GM12878 (cell line): ENCODE measurements around the gene FLACC1. TPM values are rescaled to one million over a fixed set of nuclear protein-coding genes. Genes with fewer than 3 reads are reported as not detected.

ENCODE experiments used
- ATAC-seq: fragments of 200-7000 bp; cut with Tn5 transposase; 3 replicates; pipeline ENCODE4 v1.9.1; 2020; ENCODE audit warnings: mild to moderate bottlenecking, moderate library complexity
- BruUV-seq: library from RNA; stranded (reverse); fragments of 400-500 nt; replicated peaks from 2 replicates; lab custom pipeline; 2021; lab: Mats Ljungman, UMichigan
- CTCF ChIA-PET: fragments of 300-600 bp; sonication (Branson Sonifier 250); formaldehyde crosslinking; extraction: SDS; loops from one replicate; lab custom pipeline; 2021; ENCODE audit warnings: inconsistent platforms; lab: Yijun Ruan, JAX
- POLR2A ChIA-PET: fragments of 350-600 bp; formaldehyde crosslinking; extraction: SDS; loops from one replicate; lab custom pipeline; 2021; ENCODE audit warnings: inconsistent platforms; lab: Charles Lee
- RAD21 ChIA-PET: fragments of 300-600 bp; sonication (Branson Sonifier 250); formaldehyde crosslinking; loops from one replicate; lab custom pipeline; 2023; ENCODE audit warnings: antibody characterized with exemption; ENCODE audit not compliant: unreplicated experiment; lab: Charles Lee
- SMC1A ChIA-PET: fragments of 300-600 bp; sonication (Branson Sonifier 250); formaldehyde crosslinking; loops from one replicate; lab custom pipeline; 2023; ENCODE audit not compliant: unreplicated experiment, uncharacterized antibody; lab: Charles Lee
- DNase-seq: peaks from one replicate; pipeline ENCODE4 v3.0.0-alpha.2; 2011; ENCODE audit warnings: low read depth, low spot score
- FAIRE-seq: peaks from 3 replicates; lab custom pipeline; 2011; peaks lifted over from hg19 to GRCh38; lab: Jason Lieb, UNC
- H2AFZ ChIP-seq: 2 replicates; pipeline ENCODE4 v1.6.0; 2011; ENCODE audit warnings: low read depth, low read length, control low read depth; ENCODE audit not compliant: control insufficient read depth
- H3K27ac ChIP-seq: 2 replicates; pipeline ENCODE4 v1.5.1; 2011; ENCODE audit warnings: control low read depth; ENCODE audit not compliant: control insufficient read depth, insufficient read depth
- H3K27me3 ChIP-seq, 2 experiments: replicated peaks in 1 of 2; 2 replicates each; pipeline versions ENCODE4 v1.6.0 to v1.6.1; 2011; ENCODE audit warnings: low read length in 1 of 2; ENCODE audit not compliant: control insufficient read depth in 2 of 2, insufficient read depth in 2 of 2
- H3K36me3 ChIP-seq, 2 experiments: 2 replicates each; pipeline ENCODE4 v1.5.1; 2011; ENCODE audit warnings: low read length in 1 of 2; ENCODE audit not compliant: control insufficient read depth in 2 of 2, insufficient read depth in 2 of 2
- H3K4me1 ChIP-seq: 2 replicates; pipeline ENCODE4 v1.6.1; 2011; ENCODE audit warnings: mild to moderate bottlenecking, low read length, moderate library complexity, mixed read lengths; ENCODE audit not compliant: control insufficient read depth, insufficient read depth
- H3K4me2 ChIP-seq: 2 replicates; pipeline ENCODE4 v1.6.0; 2011; ENCODE audit warnings: control low read depth; ENCODE audit not compliant: control insufficient read depth, insufficient read depth
- H3K4me3 ChIP-seq: fragments of 200-600 bp; sonication (generic); 2 replicates; pipeline ENCODE4 v1.5.1; 2016
- H3K79me2 ChIP-seq: 2 replicates; pipeline ENCODE4 v1.6.0; 2011; ENCODE audit warnings: low read length; ENCODE audit not compliant: control insufficient read depth, insufficient read depth
- H3K9ac ChIP-seq: 2 replicates; pipeline ENCODE4 v1.8.0; 2011; ENCODE audit warnings: low read length, control low read depth, mixed read lengths; ENCODE audit not compliant: control insufficient read depth, insufficient read depth
- H3K9me3 ChIP-seq: replicated peaks from 3 replicates; pipeline ENCODE4 v1.5.1; 2011; ENCODE audit warnings: mild to moderate bottlenecking, low read length; ENCODE audit not compliant: control insufficient read depth, insufficient read depth
- H4K20me1 ChIP-seq: 2 replicates; pipeline ENCODE4 v1.6.0; 2011; ENCODE audit not compliant: control insufficient read depth, insufficient read depth
- BCL3 ChIP-seq: IDR thresholded peaks from 2 replicates; pipeline ENCODE4 v1.6.1; 2011; ENCODE audit warnings: borderline replicate concordance, low read depth, mild to moderate bottlenecking, moderate library complexity, low read length; ENCODE audit not compliant: insufficient read depth, poor library complexity, severe bottlenecking
- BHLHE40 ChIP-seq, 2 experiments: fragments of 450-650 bp in 1 of 2; IDR thresholded peaks; 2 replicates each; pipeline ENCODE4 v1.6.1; 2011 to 2017; ENCODE audit warnings: low read depth in 2 of 2, borderline replicate concordance in 1 of 2, improper control_type of control experiment in 1 of 2, low read length in 1 of 2, mild to moderate bottlenecking in 1 of 2
- CHD1 ChIP-seq: IDR thresholded peaks from 2 replicates; pipeline ENCODE4 v1.6.1; 2012; ENCODE audit warnings: low read depth, low read length, improper control_type of control experiment
- CREM ChIP-seq: IDR thresholded peaks from 2 replicates; pipeline ENCODE4 v1.6.1; 2014; ENCODE audit warnings: antibody characterized with exemption, low read depth
- CTCF ChIP-seq, 3 experiments: IDR thresholded peaks in 2 of 3; conservative IDR thresholded peaks in 1 of 3; 2 replicates each; pipeline ENCODE4 v1.5.1; 2011; ENCODE audit warnings: low read depth in 3 of 3, low read length in 3 of 3, mild to moderate bottlenecking in 3 of 3, control low read depth in 2 of 3, moderate library complexity in 2 of 3, inconsistent platforms in 1 of 3, mixed read lengths in 1 of 3; ENCODE audit not compliant: control insufficient read depth in 2 of 3, insufficient read depth in 1 of 3; ENCODE audit errors: extremely low read depth in 1 of 3
- EP300 ChIP-seq, 2 experiments: fragments of 150-350 bp in 1 of 2; IDR thresholded peaks; 2 replicates each; pipeline ENCODE4 v1.6.1; 2011 to 2012; ENCODE audit warnings: low read depth in 2 of 2, low read length in 2 of 2, borderline replicate concordance in 1 of 2, improper control_type of control experiment in 1 of 2, inconsistent platforms in 1 of 2; ENCODE audit not compliant: control insufficient read depth in 1 of 2
- LARP7 ChIP-seq: fragments of 450-650 bp; IDR thresholded peaks from 2 replicates; pipeline ENCODE4 v1.6.1; 2017; ENCODE audit warnings: mild to moderate bottlenecking
- NFYA ChIP-seq: IDR thresholded peaks from 2 replicates; pipeline ENCODE4 v1.6.1; 2011; ENCODE audit warnings: low read depth, mild to moderate bottlenecking, low read length, improper control_type of control experiment, borderline replicate concordance
- NFYB ChIP-seq: IDR thresholded peaks from 2 replicates; pipeline ENCODE4 v1.6.1; 2011; ENCODE audit warnings: low read depth, mild to moderate bottlenecking, low read length, improper control_type of control experiment, moderate library complexity; ENCODE audit not compliant: insufficient read depth
- NR2C1 ChIP-seq: fragments of 450-650 bp; IDR thresholded peaks from 2 replicates; pipeline ENCODE4 v1.6.1; 2017; ENCODE audit warnings: antibody characterized with exemption, mild to moderate bottlenecking, moderate library complexity
- POLR2A ChIP-seq: IDR thresholded peaks from 2 replicates; pipeline ENCODE4 v1.6.1; 2011; ENCODE audit warnings: low read depth, mild to moderate bottlenecking, low read length
- RB1 ChIP-seq: fragments of 450-650 bp; formaldehyde crosslinking; IDR thresholded peaks from 2 replicates; pipeline ENCODE4 v1.6.1; 2017; ENCODE audit warnings: mild to moderate bottlenecking, borderline replicate concordance
- SIX5 ChIP-seq: IDR thresholded peaks from 2 replicates; pipeline ENCODE4 v1.6.1; 2011; ENCODE audit warnings: mild to moderate bottlenecking, low read depth, low read length, moderate library complexity; ENCODE audit not compliant: severe bottlenecking
- SMAD1 ChIP-seq: fragments of 450-650 bp; IDR thresholded peaks from 2 replicates; pipeline ENCODE4 v1.6.1; 2018; ENCODE audit warnings: mild to moderate bottlenecking, low read depth; ENCODE audit not compliant: partially characterized antibody
- SPI1 ChIP-seq: IDR thresholded peaks from 2 replicates; pipeline ENCODE4 v1.6.1; 2011; ENCODE audit warnings: low read depth, mild to moderate bottlenecking, low read length, moderate library complexity, borderline replicate concordance; ENCODE audit not compliant: insufficient read depth
- WGBS: methylation state at CpG from one replicate; pipeline ENCODE4 v1.1.6; 2016; ENCODE audit warnings: low lambda C conversion rate; ENCODE audit not compliant: insufficient replicate concordance, insufficient coverage; ENCODE audit errors: missing lambda C conversion rate; 5-methylcytosine and 5-hydroxymethylcytosine counted together
- in situ Hi-C: fragments of 300-500 bp; cut with MboI; formaldehyde crosslinking; loops from 9 replicates; pipeline ENCODE4 v1.14.3; 2018; ENCODE audit warnings: mixed read lengths
- intact Hi-C: fragments of 100-400 bp; cut with micrococcal nuclease; formaldehyde crosslinking; loops from one replicate; pipeline ENCODE4 v1.14.2; 2022; ENCODE audit not compliant: unreplicated experiment
- polyA plus RNA-seq, 11 experiments: library from polyadenylated mRNA; depleted of rRNA in 4 of 11; unstranded in 6 of 11; stranded (reverse) in 5 of 11; fragments of >200 nt; fragmentation: Nextera tagmentation in 4 of 11; fragmentation: Illumina TruSeq in 1 of 11; extraction: Ambion mirVana in 4 of 11; extraction: Trizol in 1 of 11; gene quantifications; 1 replicate in 1 of 11; 2 replicates in 10 of 11; pipeline versions ENCODE4 v1.2.1 to v1.2.3, GENCODE V29; 2011 to 2016; ENCODE audit warnings: inconsistent platforms in 2 of 11, missing spikeins in 2 of 11, low read depth in 1 of 11
- total RNA-seq, 4 experiments: library from RNA; depleted of rRNA in 3 of 4; stranded (reverse); fragments of >200 nt in 3 of 4; fragmentation: Illumina TruSeq in 1 of 4; extraction: Trizol in 1 of 4; gene quantifications; 2 replicates each; pipeline versions ENCODE4 v1.2.1 to v1.2.3, GENCODE V29; 2013 to 2021
- TF ChIP-seq, protein P1 (sequence below): fragments of 450-650 bp; IDR thresholded peaks from 2 replicates; pipeline ENCODE4 v1.6.1; 2014; ENCODE audit warnings: mild to moderate bottlenecking

Gene FLACC1
- total and polyA plus RNA-seq, 10 of the 15 experiments (the other 5 are each of a cell fraction or from before 2014, with no cell fraction given): 0.08 to 0.54 (median 0.30) TPM; not detected in 2

DNA sequence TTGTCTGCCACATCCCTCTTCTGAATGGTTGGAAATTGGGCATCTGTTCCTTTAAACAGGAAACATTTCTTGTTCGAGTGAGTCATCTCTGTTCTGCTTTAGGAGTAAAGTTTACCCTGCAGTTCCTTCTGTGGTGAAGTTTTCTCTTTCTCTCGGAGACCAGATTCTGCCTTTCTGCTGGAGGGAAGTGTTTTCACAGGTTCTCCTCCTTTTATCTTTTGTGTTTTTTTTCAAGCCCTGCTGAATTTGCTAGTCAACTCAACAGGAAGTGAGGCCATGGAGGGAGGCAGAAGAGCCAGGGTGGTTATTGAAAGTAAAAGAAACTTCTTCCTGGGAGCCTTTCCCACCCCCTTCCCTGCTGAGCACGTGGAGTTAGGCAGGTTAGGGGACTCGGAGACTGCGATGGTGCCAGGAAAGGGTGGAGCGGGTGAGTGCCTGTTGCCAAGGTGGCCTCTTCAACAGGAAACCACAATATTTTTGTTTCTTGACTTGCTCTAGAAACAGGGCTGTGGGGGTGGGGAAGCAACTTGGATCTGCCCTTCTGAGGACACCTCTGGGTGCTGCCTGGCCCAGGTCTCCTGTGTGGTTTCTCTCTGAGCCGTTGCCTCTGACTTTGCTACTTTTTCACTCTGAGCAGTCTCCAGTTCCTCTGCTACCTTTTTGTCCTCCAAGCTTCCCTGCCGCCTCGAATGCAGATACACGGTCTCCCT is 99.0 kb downstream of the FLACC1 start (continued):
- no peak for TF ChIP-seq NR2C1
- TF ChIP-seq RB1: peak; percentile 32; the same call in 1 of the 2 replicates
- no peak for TF ChIP-seq NFYA
- 0 out of 2 replicates have a peak, but pooled peaks have one; percentile 43 for TF ChIP-seq CHD1
- peak; percentile 67 for TF ChIP-seq CREM
- 0 out of 6 replicates have a peak, but pooled peaks of 1 of the 3 experiments have one; percentile 16 for TF ChIP-seq CTCF (IDR thresholded peaks at IDR 0.05 in 2 of 3, conservative IDR thresholded peaks at IDR 0.05 in 1 of 3; ENCODE audit: control insufficient read depth in 2 of 3, extremely low read depth in 1 of 3, insufficient read depth in 1 of 3, low read depth in 3 of 3, low read length in 3 of 3)
- no peak for TF ChIP-seq SIX5

DNA sequence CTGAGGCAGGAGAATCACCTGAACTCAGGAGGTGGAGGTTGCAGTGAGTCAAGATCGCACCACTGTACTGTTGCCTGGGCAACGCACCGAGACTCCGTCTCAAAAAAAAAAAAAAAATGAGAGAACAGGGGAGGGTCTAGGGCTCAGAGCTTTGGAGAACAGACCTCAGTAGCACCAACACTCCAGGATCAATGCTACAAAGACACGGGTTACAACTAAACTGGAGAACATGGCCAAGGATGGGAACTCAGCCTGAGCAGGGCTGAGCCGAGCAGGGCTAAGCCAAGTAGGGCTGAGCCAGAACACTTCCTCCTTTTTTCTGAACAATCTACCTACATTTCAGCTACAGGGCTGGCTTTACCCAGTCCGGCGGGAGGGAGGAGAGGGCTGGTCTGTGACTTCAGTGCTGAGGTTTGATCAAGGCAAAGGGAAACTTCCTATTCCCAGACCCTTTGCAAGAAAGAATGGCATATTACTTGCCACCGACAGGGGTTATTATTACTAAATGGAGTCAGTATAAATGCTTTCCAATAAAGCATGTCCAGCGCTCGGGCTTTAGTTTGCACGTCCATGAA is 99.7 kb downstream of the FLACC1 start:
- H4K20me1 ChIP-seq: no peaks in the 10 kb centered on the region
- peaks cover 35% of the 10 kb centered on the region for H3K4me1 ChIP-seq
- H3K79me2 ChIP-seq: peaks cover 9% of the 10 kb centered on the region
- in situ Hi-C loops: no loop called here
- intact Hi-C loops: loop anchor here (5.0 kb wide), 1 partner anchor 195 kb away; the partner anchor contains the start of genes STRADB and TRAK2
- ATAC-seq (peak; percentile 70), FAIRE-seq (no peak), DNase-seq (no peak)
- H2AFZ ChIP-seq: peak overlapping the region; percentile 76
- ChIA-PET CTCF (interaction anchor here (1.9 to 6.6 kb wide), 3 partner anchors 21 to 75 kb away, joined by 5 to 34 read pairs (median 9); partner anchors contain the start of gene CASP10), POLR2A (interaction anchor here (0.8 to 1.4 kb wide), 2 partner anchors 24 to 25 kb away, joined by 3 to 4 read pairs; no protein-coding TSS in a partner anchor), SMC1A (interaction anchor here (0.6 to 10.5 kb wide), 6 partner anchors 10 to 295 kb away, joined by 3 to 87 read pairs (median 5); no protein-coding TSS in a partner anchor), RAD21 (interaction anchor here (1.2 to 6.4 kb wide), 3 partner anchors 15 to 75 kb away, joined by 4 to 79 read pairs (median 4); partner anchors contain the start of gene CASP10)
- peak overlapping the region; percentile 62 for H3K4me3 ChIP-seq
- peak overlapping the region; percentile 97 for H3K4me2 ChIP-seq
- H3K9ac ChIP-seq: peak overlapping the region; percentile 76
- no peaks in the 10 kb centered on the region; the same call in 2 of the 3 replicates for H3K9me3 ChIP-seq
- H3K36me3 ChIP-seq: no peaks in the 10 kb centered on the region; a peak in 3 of 4 replicates
- WGBS: 10% methylated on average over 12 of the region's 12 CpGs
- no peaks in the 10 kb centered on the region for H3K27me3 ChIP-seq
- H3K27ac ChIP-seq: peak overlapping the region; percentile 99
- no TSS peak for BruUV-seq
- TF ChIP-seq SPI1 (peak; percentile 92), POLR2A (peak; percentile 44; the same call in 1 of the 2 replicates), EP300 (IDR thresholded peaks at IDR 0.05; ENCODE audit: borderline replicate concordance in 1 of 2, control insufficient read depth in 1 of 2, low read depth in 2 of 2, low read length in 2 of 2) (0 out of 4 replicates have a peak, but pooled peaks of 1 of the 2 experiments have one; percentile 24), LARP7 (no peak), SMAD1 (peak; percentile 42), NFYB (no peak), BHLHE40 (IDR thresholded peaks at IDR 0.05; ENCODE audit: borderline replicate concordance in 1 of 2, low read depth in 2 of 2, low read length in 1 of 2) (no peak), BCL3 (no peak)
- TF ChIP-seq, protein P1, sequence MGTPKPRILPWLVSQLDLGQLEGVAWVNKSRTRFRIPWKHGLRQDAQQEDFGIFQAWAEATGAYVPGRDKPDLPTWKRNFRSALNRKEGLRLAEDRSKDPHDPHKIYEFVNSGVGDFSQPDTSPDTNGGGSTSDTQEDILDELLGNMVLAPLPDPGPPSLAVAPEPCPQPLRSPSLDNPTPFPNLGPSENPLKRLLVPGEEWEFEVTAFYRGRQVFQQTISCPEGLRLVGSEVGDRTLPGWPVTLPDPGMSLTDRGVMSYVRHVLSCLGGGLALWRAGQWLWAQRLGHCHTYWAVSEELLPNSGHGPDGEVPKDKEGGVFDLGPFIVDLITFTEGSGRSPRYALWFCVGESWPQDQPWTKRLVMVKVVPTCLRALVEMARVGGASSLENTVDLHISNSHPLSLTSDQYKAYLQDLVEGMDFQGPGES: no peak
